Islet of Langerhans (tissue), 1 donor: Measurements from ENCODE around the gene JAG1.
"Not testable (repeated sequence)": the region's sequence is repeated elsewhere in the genome, so short reads cannot be mapped to it uniquely, and the experiment has no call there.

Experiments used
- FAIRE-seq: peaks from one replicate; lab custom pipeline; 2011; peaks lifted over from hg19 to GRCh38; lab: Jason Lieb, UNC

JAG1 gene

DNA sequence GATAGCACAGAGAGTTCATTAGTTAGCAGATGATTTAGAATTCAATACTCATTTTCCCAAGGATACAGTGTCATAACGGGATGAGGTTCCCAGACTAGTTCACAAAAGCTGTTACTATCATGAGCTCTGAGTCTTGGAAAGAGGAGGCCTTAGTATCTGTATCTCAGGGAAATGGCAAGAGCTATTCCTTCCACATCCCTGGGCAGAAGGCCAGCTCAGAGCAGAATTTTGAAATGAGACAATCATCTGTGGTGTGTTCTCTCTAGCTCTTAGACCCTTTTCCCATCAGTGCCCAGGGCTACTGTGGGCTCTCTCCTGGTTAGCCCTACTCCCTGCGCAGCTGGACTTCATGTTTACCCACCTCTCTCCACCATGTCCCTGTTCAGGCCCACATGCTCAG lies 64.5 kb downstream of the JAG1 start:
- FAIRE-seq = no peak

- no peak for FAIRE-seq
Measured at GRCh38 chr20:10605547-10606195, 68.1 kb downstream of the JAG1 start.

- no peak for FAIRE-seq
Measured at GRCh38 chr20:10604865-10605440, 68.8 kb downstream of the JAG1 start.

- no peak for FAIRE-seq
Measured at GRCh38 chr20:10603971-10604864, 69.6 kb downstream of the JAG1 start.

- no peak for FAIRE-seq
Measured at GRCh38 chr20:10603378-10603777, 70.4 kb downstream of the JAG1 start.

GRCh38 chr20:10602221-10602871 lies 71.5 kb downstream of the JAG1 start:
- no peak for FAIRE-seq

- FAIRE-seq = no peak
Measured at GRCh38 chr20:10597637-10598036, 76.2 kb downstream of the JAG1 start.

- FAIRE-seq = peak; percentile 30
Measured at GRCh38 chr20:10596710-10597121, 77.1 kb downstream of the JAG1 start.

DNA sequence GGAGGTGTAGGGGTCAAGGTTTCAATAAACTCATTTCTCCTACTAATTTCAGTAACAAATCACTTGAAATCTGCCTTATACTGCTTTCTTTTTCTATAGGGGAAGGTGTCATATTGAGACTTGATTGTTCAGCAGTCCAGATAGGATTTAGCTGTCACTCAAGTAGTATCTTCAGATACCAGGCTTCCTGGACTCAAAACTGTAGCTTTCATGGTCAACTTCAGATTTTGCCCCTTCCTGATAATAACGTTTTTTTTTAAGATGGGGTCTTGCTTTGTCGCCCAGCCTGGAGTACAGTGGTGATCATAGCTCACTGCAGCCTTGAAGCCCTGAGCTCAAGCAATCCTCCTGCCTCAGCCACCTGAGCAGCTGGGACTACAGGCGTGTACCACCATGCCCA lies 77.8 kb downstream of the JAG1 start:
- no peak for FAIRE-seq

DNA sequence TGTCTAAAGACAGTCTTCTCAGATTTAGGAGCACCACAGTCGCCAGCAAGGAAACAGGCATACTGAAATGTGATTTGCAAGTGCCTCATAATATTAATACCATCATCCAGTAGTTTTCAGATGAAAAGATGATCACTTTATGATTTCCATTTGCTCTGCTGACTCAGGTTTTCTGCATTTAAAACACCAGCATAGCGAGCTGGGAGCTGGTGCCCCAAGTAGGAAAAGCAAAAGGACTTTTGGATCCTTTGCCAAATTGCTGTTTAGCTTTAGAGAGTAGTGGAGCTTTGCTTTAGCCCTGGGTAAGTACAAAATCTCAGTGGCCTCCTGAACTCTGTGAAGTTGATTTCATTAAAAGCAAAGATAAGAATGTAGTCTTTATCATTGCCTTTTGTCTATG lies 78.5 kb downstream of the JAG1 start:
- FAIRE-seq = no peak

- FAIRE-seq = no peak
Measured at GRCh38 chr20:10594296-10594868, 79.4 kb downstream of the JAG1 start.

- peak; percentile 89 for FAIRE-seq
Measured at GRCh38 chr20:10591946-10592521, 81.8 kb downstream of the JAG1 start.

GRCh38 chr20:10590950-10591671 lies 82.7 kb downstream of the JAG1 start:
- no peak for FAIRE-seq

- FAIRE-seq = not testable (repeated sequence)
Measured at GRCh38 chr20:10590446-10590845, 83.4 kb downstream of the JAG1 start.
